HCT116 (cell line): Measurements from ENCODE around the gene NUDT14. TPM values are rescaled to one million over a fixed set of nuclear protein-coding genes. Genes with fewer than 3 reads are reported as not detected.

ENCODE experiments used
- ATAC-seq: fragments of 200-7000 bp; cut with Tn5 transposase; 2 replicates; pipeline ENCODE4 v1.9.1; 2020; ENCODE audit warnings: mild to moderate bottlenecking, moderate library complexity
- BruUV-seq: library from RNA; stranded (reverse); fragments of 400-500 nt; replicated peaks from 2 replicates; lab custom pipeline; 2021; lab: Mats Ljungman, UMichigan
- CTCF ChIA-PET: fragments of 300-600 bp; sonication (Branson Sonifier 250); formaldehyde crosslinking; loops from one replicate; lab custom pipeline; 2021; ENCODE audit warnings: antibody characterized with exemption; lab: Charles Lee
- POLR2A ChIA-PET: fragments of 300-600, 350-600 bp; sonication (Branson Sonifier 250); formaldehyde crosslinking; loops from one replicate; lab custom pipeline; 2021; ENCODE audit warnings: antibody characterized with exemption; lab: Charles Lee
- RAD21 ChIA-PET, 2 experiments: fragments of 300-600 bp; sonication (Branson Sonifier 250); formaldehyde crosslinking; loops; one replicate each; lab custom pipeline; 2023; ENCODE audit warnings: low total read pairs in 2 of 2; ENCODE audit not compliant: uncharacterized antibody in 2 of 2, unreplicated experiment in 2 of 2, low non-redundant PET in 1 of 2; lab: Charles Lee
- DNase-seq: peaks from one replicate; pipeline ENCODE4 v3.0.0-alpha.2; 2010; ENCODE audit warnings: low read depth, low spot score
- H2AFZ ChIP-seq: fragments of 200-600 bp; shearing (Covaris generic), sonication (generic); 2 replicates; pipeline ENCODE4 v1.6.1; 2017; ENCODE audit warnings: low read depth, mixed run types, mixed read lengths, antibody characterized with exemption, low read length; ENCODE audit not compliant: poor library complexity, severe bottlenecking
- H3K27ac ChIP-seq: 2 replicates; pipeline ENCODE4 v1.5.1; 2012; ENCODE audit warnings: low read depth, low read length
- H3K27me3 ChIP-seq: fragments of 200-600 bp; sonication (generic); 2 replicates; pipeline ENCODE4 v1.6.1; 2016; ENCODE audit warnings: mixed run types, low read length, mixed read lengths; ENCODE audit not compliant: insufficient read depth
- H3K36me3 ChIP-seq, 2 experiments: fragments of 200-500 bp in 1 of 2; fragments of 200-600 bp in 1 of 2; sonication (Bioruptor generic) in 1 of 2; sonication (generic) in 1 of 2; 2 replicates each; pipeline versions ENCODE4 v1.5.1 to v1.6.1; 2014 to 2016; ENCODE audit warnings: low read length in 2 of 2, inconsistent platforms in 1 of 2, mixed read lengths in 1 of 2, mixed run types in 1 of 2; ENCODE audit not compliant: insufficient read depth in 2 of 2, control insufficient read depth in 1 of 2
- H3K4me1 ChIP-seq, 2 experiments: fragments of 200-600 bp in 1 of 2; sonication (generic) in 1 of 2; 2 replicates each; pipeline versions ENCODE4 v1.5.1 to v1.6.1; 2012 to 2017; ENCODE audit warnings: low read length in 2 of 2, inconsistent platforms in 1 of 2, mild to moderate bottlenecking in 1 of 2, mixed read lengths in 1 of 2, mixed run types in 1 of 2, moderate library complexity in 1 of 2; ENCODE audit not compliant: insufficient read depth in 2 of 2, control insufficient read depth in 1 of 2
- H3K4me2 ChIP-seq: fragments of 200-600 bp; sonication (generic); 2 replicates; pipeline ENCODE4 v1.6.1; 2017; ENCODE audit warnings: mixed run types, low read length, mixed read lengths
- H3K4me3 ChIP-seq, 2 experiments: fragments of 200-600 bp in 1 of 2; sonication (generic) in 1 of 2; replicated peaks in 1 of 2; 2 replicates each; pipeline ENCODE4 v1.5.1; 2011 to 2016; ENCODE audit warnings: low read length in 2 of 2, control low read depth in 1 of 2, low read depth in 1 of 2, mild to moderate bottlenecking in 1 of 2, mixed read lengths in 1 of 2, mixed run types in 1 of 2
- H3K79me2 ChIP-seq: fragments of 200-600 bp; sonication (generic); 2 replicates; pipeline ENCODE4 v1.6.1; 2017; ENCODE audit warnings: mild to moderate bottlenecking, mixed run types, low read length, moderate library complexity, mixed read lengths; ENCODE audit not compliant: insufficient read depth
- H3K9ac ChIP-seq: fragments of 200-600 bp; sonication (generic); 2 replicates; pipeline ENCODE4 v1.6.1; 2016; ENCODE audit warnings: low read length, mixed read lengths
- H3K9me2 ChIP-seq: fragments of 200-600 bp; sonication (generic), shearing (Covaris generic); 2 replicates; pipeline ENCODE4 v1.6.1; 2017; ENCODE audit warnings: mixed run types, mild to moderate bottlenecking, moderate library complexity; ENCODE audit not compliant: insufficient read depth
- H3K9me3 ChIP-seq, 2 experiments: fragments of 200-500 bp in 1 of 2; fragments of 200-600 bp in 1 of 2; sonication (Bioruptor generic) in 1 of 2; sonication (generic) in 1 of 2; 2 replicates each; pipeline ENCODE4 v1.6.1; 2014 to 2017; ENCODE audit warnings: low read length in 2 of 2, mixed read lengths in 2 of 2, inconsistent platforms in 1 of 2, low read depth in 1 of 2, mild to moderate bottlenecking in 1 of 2, mixed run types in 1 of 2, moderate library complexity in 1 of 2; ENCODE audit not compliant: control insufficient read depth in 1 of 2, insufficient read depth in 1 of 2
- H4K20me1 ChIP-seq: fragments of 200-600 bp; sonication (generic), shearing (Covaris generic); 2 replicates; pipeline ENCODE4 v1.6.1; 2017; ENCODE audit warnings: mixed run types, mild to moderate bottlenecking, moderate library complexity; ENCODE audit not compliant: insufficient read depth
- ATF3 ChIP-seq: IDR thresholded peaks from 2 replicates; pipeline ENCODE4 v1.6.1; 2012
- CBX3 ChIP-seq: IDR thresholded peaks from 2 replicates; pipeline ENCODE4 v1.6.1; 2012; ENCODE audit warnings: low read depth
- CEBPB ChIP-seq: IDR thresholded peaks from 2 replicates; pipeline ENCODE4 v1.6.1; 2012; ENCODE audit warnings: low read depth
- CTCF ChIP-seq, 3 experiments: fragments of 200-600 bp in 1 of 3; sonication (generic) in 1 of 3; IDR thresholded peaks in 2 of 3; conservative IDR thresholded peaks in 1 of 3; 2 replicates each; pipeline ENCODE4 v1.5.1; 2012 to 2017; ENCODE audit warnings: low read depth in 2 of 3, low read length in 2 of 3, antibody characterized with exemption in 1 of 3, borderline replicate concordance in 1 of 3, control low read depth in 1 of 3, mild to moderate bottlenecking in 1 of 3, mixed read lengths in 1 of 3, mixed run types in 1 of 3, moderate library complexity in 1 of 3; ENCODE audit not compliant: insufficient read depth in 1 of 3
- EZH2phosphoT487 ChIP-seq: fragments of 200-600 bp; IDR thresholded peaks from 2 replicates; pipeline ENCODE4 v1.6.1; 2018; ENCODE audit warnings: antibody characterized with exemption, borderline replicate concordance
- JUND ChIP-seq: IDR thresholded peaks from 2 replicates; pipeline ENCODE4 v1.6.1; 2012
- POLR2AphosphoS5 ChIP-seq: IDR thresholded peaks from 2 replicates; pipeline ENCODE4 v1.6.1; 2011; ENCODE audit warnings: mild to moderate bottlenecking, low read depth, low read length, moderate library complexity
- RAD21 ChIP-seq: IDR thresholded peaks from 2 replicates; pipeline ENCODE4 v1.6.1; 2012; ENCODE audit warnings: low read depth, mild to moderate bottlenecking
- TCF7L2 ChIP-seq: IDR thresholded peaks from 2 replicates; pipeline ENCODE4 v1.7.0; 2011; ENCODE audit warnings: borderline replicate concordance, inconsistent platforms; ENCODE audit not compliant: insufficient read depth, insufficient read length; ENCODE audit errors: extremely low read depth
- YY1 ChIP-seq: IDR thresholded peaks from 2 replicates; pipeline ENCODE4 v1.6.1; 2011; ENCODE audit warnings: low read length, low read depth, moderate library complexity, mild to moderate bottlenecking; ENCODE audit not compliant: insufficient replicate concordance; ENCODE audit errors: extremely low read depth
- ZFX ChIP-seq: fragments of 450-650 bp; IDR thresholded peaks from 2 replicates; pipeline ENCODE4 v1.6.1; 2017
- intact Hi-C: fragments of 100-400 bp; cut with micrococcal nuclease; formaldehyde crosslinking; loops from 2 replicates; pipeline ENCODE4 v1.10.0; 2022
- total RNA-seq: library from RNA; stranded (reverse); gene quantifications from one replicate; pipeline ENCODE4 v1.2.1, GENCODE V29; 2021; ENCODE audit not compliant: unreplicated experiment

The NUDT14 gene
- total RNA-seq, 1 experiment from 2014 or later = 56.1 TPM

- H2AFZ ChIP-seq = no peak overlapping the region
- no TSS peak for BruUV-seq
- no peaks in the 10 kb centered on the region for H3K79me2 ChIP-seq
- TF ChIP-seq TCF7L2 (no peak), CBX3 (no peak), POLR2AphosphoS5 (no peak), ZFX (no peak)
- H3K9me3 ChIP-seq = no peaks in the 10 kb centered on the region
- POLR2A ChIA-PET = no interaction called here
- CTCF ChIA-PET = interaction anchor here (1.2 to 1.9 kb wide), 4 partner anchors 64 to 148 kb away, joined by 3 to 10 read pairs (median 3); no protein-coding TSS in a partner anchor
- no peak overlapping the region for H3K4me3 ChIP-seq
- DNase-seq (no peak), ATAC-seq (no peak)
- no peak overlapping the region for H3K27ac ChIP-seq
- H3K36me3 ChIP-seq = no peaks in the 10 kb centered on the region
- H3K9ac ChIP-seq = no peak overlapping the region
- no peaks in the 10 kb centered on the region for H3K9me2 ChIP-seq
- intact Hi-C loops = loop anchor here (1.0 kb wide), 1 partner anchor 149 kb away; no protein-coding TSS in a partner anchor
- RAD21 ChIA-PET = no interaction called here
- no peaks in the 10 kb centered on the region for H3K27me3 ChIP-seq
- no peak overlapping the region for H3K4me2 ChIP-seq
- H3K4me1 ChIP-seq = peaks cover 23 to 32% of the 10 kb centered on the region in 2 experiments; a peak in 3 of 4 replicates
- no peaks in the 10 kb centered on the region for H4K20me1 ChIP-seq
These were observed 22.6 kb upstream of the NUDT14 start for GRCh38 chr14:105203701-105204100.

- Histone ChIP-seq H4K20me1 (no peaks in the 10 kb centered on the region), H3K27ac (no peak overlapping the region), H3K27me3 (no peaks in the 10 kb centered on the region), H3K36me3 (no peaks in the 10 kb centered on the region), H3K4me1 (peaks cover 25 to 38% of the 10 kb centered on the region in 2 experiments; a peak in 3 of 4 replicates), H2AFZ (no peak overlapping the region), H3K4me2 (peak overlapping the region; percentile 45), H3K9ac (no peak overlapping the region), H3K79me2 (no peaks in the 10 kb centered on the region), H3K9me2 (no peaks in the 10 kb centered on the region), H3K9me3 (no peaks in the 10 kb centered on the region), H3K4me3 (no peak overlapping the region)
- no peak for DNase-seq
- RAD21 ChIA-PET = no interaction called here
- TF ChIP-seq EZH2phosphoT487 = no peak
- no peak for TF ChIP-seq CEBPB
- TF ChIP-seq RAD21 = no peak
- peak; percentile 34 for TF ChIP-seq YY1
- peak; percentile 18; the same call in 1 of the 2 replicates for TF ChIP-seq POLR2AphosphoS5
- TF ChIP-seq ATF3 = no peak
- peak in 2 of 3 experiments; percentile 86 to 93; a peak in 4 of 6 replicates for TF ChIP-seq CTCF (IDR thresholded peaks at IDR 0.05 in 2 of 3, conservative IDR thresholded peaks at IDR 0.05 in 1 of 3; ENCODE audit: borderline replicate concordance in 1 of 3, insufficient read depth in 1 of 3, low read depth in 2 of 3, low read length in 2 of 3)
- no peak for TF ChIP-seq JUND
- BruUV-seq = no TSS peak
- intact Hi-C loops = loop anchor here (1.0 kb wide), 1 partner anchor 149 kb away; no protein-coding TSS in a partner anchor
- ATAC-seq = peak; percentile 75
- POLR2A ChIA-PET = no interaction called here
- CTCF ChIA-PET = interaction anchor here (1.2 to 1.9 kb wide), 3 partner anchors 65 to 149 kb away, joined by 3 to 10 read pairs (median 3); no protein-coding TSS in a partner anchor
These were observed 22.0 kb upstream of the NUDT14 start for GRCh38 chr14:105203057-105203531.
